B cell (primary cell): Measurements from ENCODE around the gene PPP1R12B. TPM values are rescaled to one million over a fixed set of nuclear protein-coding genes. Genes with fewer than 3 reads are reported as not detected.
A peak's percentile ranks its signal among the peaks of the same experiment; 100 is the strongest.
"Not testable (repeated sequence)": the region's sequence is repeated elsewhere in the genome, so short reads cannot be mapped to it uniquely, and the experiment has no call there.

Experiments used
- ATAC-seq: fragments of 200-7000 bp; cut with Tn5 transposase; one replicate; pipeline ENCODE4 v1.10.0; 2021; ENCODE audit warnings: low read depth, mild to moderate bottlenecking, moderate number of reproducible peaks, moderate library complexity
- CTCF ChIA-PET: fragments of 350-600 bp; sonication (Branson Sonifier 250); formaldehyde crosslinking; loops from one replicate; lab custom pipeline; 2021; ENCODE audit warnings: antibody characterized with exemption, inconsistent platforms; lab: Charles Lee
- POLR2A ChIA-PET: fragments of 350-600 bp; sonication (Branson Sonifier 250); formaldehyde crosslinking; loops from one replicate; lab custom pipeline; 2021; ENCODE audit warnings: antibody characterized with exemption; lab: Charles Lee
- DNase-seq: peaks from one replicate; pipeline ENCODE4 v3.0.0; 2013
- H2AFZ ChIP-seq: 2 replicates; pipeline ENCODE4 v1.6.1; 2012; ENCODE audit warnings: mild to moderate bottlenecking, low read depth, low read length; ENCODE audit not compliant: insufficient read depth, poor library complexity, severe bottlenecking
- H3K27ac ChIP-seq, 2 donors: 1 replicate in 1 of 2; 2 replicates in 1 of 2; pipeline ENCODE4 v1.5.1; 2012 to 2013; ENCODE audit warnings: low read length in 2 of 2, mild to moderate bottlenecking in 2 of 2, moderate library complexity in 1 of 2
- H3K27me3 ChIP-seq, 4 experiments: fragments of 200-600 bp in 1 of 4; sonication (generic) in 1 of 4; replicated peaks in 1 of 4; 1 replicate in 2 of 4; 2 replicates in 2 of 4; pipeline versions ENCODE4 v1.6.1 to v1.7.0; 2013 to 2016; ENCODE audit warnings: low read length in 3 of 4, mild to moderate bottlenecking in 2 of 4, mixed read lengths in 1 of 4, moderate library complexity in 1 of 4; ENCODE audit not compliant: insufficient read depth in 4 of 4, control insufficient read depth in 3 of 4; ENCODE audit errors: control extremely low read depth in 1 of 4
- H3K36me3 ChIP-seq, 2 experiments: replicated peaks in 1 of 2; 1 replicate in 1 of 2; 2 replicates in 1 of 2; pipeline versions ENCODE4 v1.6.1 to v1.7.1; 2013; ENCODE audit warnings: low read length in 1 of 2; ENCODE audit not compliant: insufficient read depth in 2 of 2, control insufficient read depth in 1 of 2; ENCODE audit errors: control extremely low read depth in 1 of 2, extremely low read depth in 1 of 2
- H3K4me1 ChIP-seq, 2 donors: fragments of 200-600 bp in 1 of 2; sonication (generic) in 1 of 2; 1 replicate in 1 of 2; 2 replicates in 1 of 2; pipeline versions ENCODE4 v1.5.1 to v1.6.1; 2013 to 2017; ENCODE audit warnings: low read length in 2 of 2; ENCODE audit not compliant: control insufficient read depth in 2 of 2, insufficient read depth in 2 of 2
- H3K4me2 ChIP-seq: replicated peaks from 2 replicates; pipeline ENCODE3; 2012; ENCODE audit warnings: mild to moderate bottlenecking, low read depth, low read length; ENCODE audit not compliant: poor library complexity, severe bottlenecking
- H3K4me3 ChIP-seq, 5 experiments: fragments of 200-600 bp in 1 of 5; sonication (generic) in 1 of 5; 1 replicate in 3 of 5; 2 replicates in 2 of 5; pipeline versions ENCODE4 v1.5.1 to v1.7.0; 2011 to 2016; ENCODE audit warnings: low read length in 4 of 5, mild to moderate bottlenecking in 4 of 5, low read depth in 2 of 5, control low read depth in 1 of 5, moderate library complexity in 1 of 5; ENCODE audit not compliant: insufficient read depth in 1 of 5; ENCODE audit errors: control extremely low read depth in 1 of 5, extremely low read depth in 1 of 5
- H3K79me2 ChIP-seq: fragments of 200-600 bp; sonication (generic); one replicate; pipeline ENCODE4 v1.6.0; 2016; ENCODE audit warnings: low read length; ENCODE audit not compliant: control insufficient read depth, insufficient read depth
- H3K9ac ChIP-seq: fragments of 200-600 bp; sonication (generic); 2 replicates; pipeline ENCODE4 v1.6.1; 2017; ENCODE audit warnings: mild to moderate bottlenecking, low read length, moderate library complexity
- H3K9me3 ChIP-seq, 3 donors: one replicate each; pipeline versions ENCODE4 v1.6.1 to v1.7.1; 2013; ENCODE audit warnings: low read length in 2 of 3; ENCODE audit not compliant: control insufficient read depth in 2 of 3, insufficient read depth in 1 of 3; ENCODE audit errors: control extremely low read depth in 1 of 3
- H4K20me1 ChIP-seq: 2 replicates; pipeline ENCODE4 v1.6.0; 2012; ENCODE audit warnings: mild to moderate bottlenecking, low read length; ENCODE audit not compliant: insufficient read depth, control insufficient read depth, poor library complexity, severe bottlenecking
- H3K27ac Mint-ChIP-seq: one replicate; pipeline ENCODE4 v1.8.0; 2021; ENCODE audit warnings: mixed read lengths
- H3K27me3 Mint-ChIP-seq: one replicate; pipeline ENCODE4 v1.8.0; 2021; ENCODE audit warnings: mixed read lengths
- H3K4me1 Mint-ChIP-seq: one replicate; pipeline ENCODE4 v1.8.0; 2021; ENCODE audit warnings: mixed read lengths
- H3K4me3 Mint-ChIP-seq: one replicate; pipeline ENCODE4 v1.8.0; 2021; ENCODE audit warnings: mixed read lengths
- H3K9me3 Mint-ChIP-seq: one replicate; pipeline ENCODE4 v1.8.0; 2022; ENCODE audit warnings: mixed read lengths; ENCODE audit not compliant: insufficient read depth
- EZH2 ChIP-seq: IDR thresholded peaks from 2 replicates; pipeline ENCODE4 v1.6.1; 2012; ENCODE audit warnings: borderline replicate concordance, low read depth, mild to moderate bottlenecking, moderate library complexity, low read length; ENCODE audit not compliant: insufficient read depth, poor library complexity, severe bottlenecking
- WGBS: methylation state at CpG from one replicate; pipeline ENCODE4 v1.1.5; 2013; ENCODE audit warnings: missing lambda C conversion rate; ENCODE audit not compliant: insufficient coverage; 5-methylcytosine and 5-hydroxymethylcytosine counted together
- intact Hi-C: fragments of 100-400 bp; cut with micrococcal nuclease; formaldehyde crosslinking; loops from one replicate; pipeline ENCODE4 v1.10.0; 2022
- polyA plus RNA-seq: library from polyadenylated mRNA; depleted of rRNA; stranded (reverse); fragments of >200 nt; gene quantifications from 2 replicates; pipeline ENCODE4 v1.2.3, GENCODE V29; 2012
- total RNA-seq, 2 donors: library from RNA; stranded (reverse); fragments of 120-200 nt in 1 of 2; gene quantifications; 1 replicate in 1 of 2; 2 replicates in 1 of 2; pipeline versions ENCODE4 v1.2.3 to v1.2.4, GENCODE V29; 2013 to 2022
- TF ChIP-seq, protein P1 (sequence below): fragments of 200-600 bp; IDR thresholded peaks from one replicate; pipeline ENCODE4 v1.8.0; 2022; ENCODE audit warnings: antibody characterized with exemption, mild to moderate bottlenecking

PPP1R12B gene
- total and polyA plus RNA-seq, 2 donors (not counting 1 experiment from before 2014, with no cell fraction given) = 7.1 to 49.6 TPM

DNA sequence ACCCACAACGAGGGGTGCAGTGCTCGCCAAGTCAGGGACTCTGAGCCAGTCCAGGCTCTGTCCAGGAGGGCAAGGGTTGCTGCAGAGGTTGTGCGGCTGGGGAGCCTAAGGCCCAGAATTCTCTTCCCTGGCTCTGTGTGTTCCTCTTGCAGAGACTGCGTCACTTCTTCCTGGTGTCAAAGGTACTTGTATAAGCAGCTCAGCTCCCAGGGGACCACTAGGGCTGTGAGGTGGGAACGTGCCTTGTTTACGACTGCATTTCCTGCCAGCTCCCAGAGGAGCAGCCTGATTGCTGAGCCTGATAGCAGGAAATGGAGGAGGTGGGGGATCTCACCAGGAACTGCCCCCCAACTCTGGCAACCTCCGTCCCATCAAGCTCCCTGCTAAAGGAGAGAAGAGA, 278.5 kb downstream of the PPP1R12B start:
- H3K79me2 ChIP-seq, H3K9me3 ChIP-seq, H4K20me1 ChIP-seq, H3K9ac ChIP-seq, POLR2A ChIA-PET, H2AFZ ChIP-seq, H3K4me3 ChIP-seq, H3K9me3 Mint-ChIP-seq, H3K27ac ChIP-seq, H3K36me3 ChIP-seq: not testable (repeated sequence)
- Mint-ChIP-seq H3K4me3 (peak overlapping the region; percentile 71), H3K4me1 (peaks cover 53% of the 10 kb centered on the region), H3K27me3 (peaks cover 21% of the 10 kb centered on the region), H3K27ac (peak overlapping the region; percentile 53)
- intact Hi-C loops = loop anchor here (5.0 kb wide), 3 partner anchors 60 to 465 kb away; partner anchors contain the start of gene PTPN7
- peaks cover 0 to 42% (median 2%) of the 10 kb centered on the region in 4 experiments for H3K27me3 ChIP-seq
- DNase-seq (peak; percentile 80), ATAC-seq (peak; percentile 61)
- CTCF ChIA-PET = interaction anchor here (0.9 to 2.9 kb wide), 6 partner anchors 9 to 163 kb away, joined by 3 to 11 read pairs (median 7); no protein-coding TSS in a partner anchor
- peaks cover 73 to 78% of the 10 kb centered on the region in 2 donors for H3K4me1 ChIP-seq
- peak overlapping the region; percentile 44 for H3K4me2 ChIP-seq
- WGBS = 47% methylated on average over 6 of the region's 7 CpGs

DNA sequence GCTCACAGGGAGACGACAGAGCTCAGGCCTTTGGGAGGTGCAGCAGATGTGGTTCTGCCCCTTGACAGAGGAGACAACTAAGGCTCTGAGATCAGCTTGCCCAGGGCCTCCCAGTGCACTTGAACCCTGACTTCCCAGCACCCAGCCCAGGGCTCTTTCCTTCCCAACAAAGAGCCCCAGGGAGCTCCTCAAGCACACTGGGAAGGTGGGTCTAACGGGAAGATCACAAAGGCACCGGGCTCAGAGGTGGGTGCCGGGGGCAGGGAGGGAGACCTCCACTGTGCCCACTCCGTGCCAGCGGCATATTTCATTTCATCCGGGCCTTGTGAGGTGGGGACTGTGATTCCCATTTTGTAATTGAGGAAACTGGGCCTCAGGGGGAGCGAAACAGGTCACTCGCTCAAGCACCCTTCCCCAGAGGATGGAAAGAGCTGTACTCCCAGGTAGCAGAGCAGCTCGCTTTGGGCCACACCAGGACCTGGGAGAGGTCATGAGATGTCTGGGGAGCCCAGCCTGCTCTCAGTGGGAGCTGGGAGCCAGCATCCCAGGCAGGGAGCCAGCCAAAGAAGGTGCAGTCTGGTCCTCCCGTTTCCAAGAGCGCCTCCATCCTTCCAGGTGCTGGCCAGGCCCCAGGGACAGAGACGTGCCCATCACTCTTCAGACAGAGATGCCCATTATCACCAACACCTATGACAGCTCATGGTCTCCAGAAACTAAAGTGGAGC, 279.5 kb downstream of the PPP1R12B start:
- ChIA-PET CTCF (interaction anchor here (0.7 to 2.9 kb wide), 5 partner anchors 56 to 164 kb away, joined by 3 to 11 read pairs (median 5); no protein-coding TSS in a partner anchor), POLR2A (interaction anchor here (0.6 kb wide), 1 partner anchor 679 kb away, joined by 3 read pairs; no protein-coding TSS in a partner anchor)
- Mint-ChIP-seq H3K4me1 (peaks cover 53% of the 10 kb centered on the region), H3K4me3 (peak overlapping the region; percentile 71), H3K27ac (no peak overlapping the region), H3K27me3 (peaks cover 21% of the 10 kb centered on the region), H3K9me3 (no peaks in the 10 kb centered on the region)
- DNase-seq = no peak
- intact Hi-C loops = loop anchor here (2.0 to 5.0 kb wide), 4 partner anchors 13 to 466 kb away; partner anchors contain the start of gene PTPN7
- Histone ChIP-seq H3K79me2 (no peaks in the 10 kb centered on the region), H2AFZ (no peak overlapping the region), H3K4me1 (peaks cover 74 to 78% of the 10 kb centered on the region in 2 donors), H3K4me3 (no peak overlapping the region), H3K4me2 (peak overlapping the region; percentile 44), H3K9me3 (no peaks in the 10 kb centered on the region), H4K20me1 (no peaks in the 10 kb centered on the region), H3K27me3 (peaks cover 0 to 43% (median 2%) of the 10 kb centered on the region in 4 experiments), H3K36me3 (no peaks in the 10 kb centered on the region), H3K27ac (no peak overlapping the region), H3K9ac (no peak overlapping the region)
- TF ChIP-seq, protein P1, sequence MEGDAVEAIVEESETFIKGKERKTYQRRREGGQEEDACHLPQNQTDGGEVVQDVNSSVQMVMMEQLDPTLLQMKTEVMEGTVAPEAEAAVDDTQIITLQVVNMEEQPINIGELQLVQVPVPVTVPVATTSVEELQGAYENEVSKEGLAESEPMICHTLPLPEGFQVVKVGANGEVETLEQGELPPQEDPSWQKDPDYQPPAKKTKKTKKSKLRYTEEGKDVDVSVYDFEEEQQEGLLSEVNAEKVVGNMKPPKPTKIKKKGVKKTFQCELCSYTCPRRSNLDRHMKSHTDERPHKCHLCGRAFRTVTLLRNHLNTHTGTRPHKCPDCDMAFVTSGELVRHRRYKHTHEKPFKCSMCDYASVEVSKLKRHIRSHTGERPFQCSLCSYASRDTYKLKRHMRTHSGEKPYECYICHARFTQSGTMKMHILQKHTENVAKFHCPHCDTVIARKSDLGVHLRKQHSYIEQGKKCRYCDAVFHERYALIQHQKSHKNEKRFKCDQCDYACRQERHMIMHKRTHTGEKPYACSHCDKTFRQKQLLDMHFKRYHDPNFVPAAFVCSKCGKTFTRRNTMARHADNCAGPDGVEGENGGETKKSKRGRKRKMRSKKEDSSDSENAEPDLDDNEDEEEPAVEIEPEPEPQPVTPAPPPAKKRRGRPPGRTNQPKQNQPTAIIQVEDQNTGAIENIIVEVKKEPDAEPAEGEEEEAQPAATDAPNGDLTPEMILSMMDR = no peak
- no peak for TF ChIP-seq EZH2
- 95% methylated on average over 11 of the region's 13 CpGs for WGBS
- no peak for ATAC-seq
